Caco-2 (cell line): ENCODE data around the gene ELP6. TPM values are rescaled to one million over a fixed set of nuclear protein-coding genes. Genes with fewer than 3 reads are reported as not detected.
A peak's percentile ranks its signal among the peaks of the same experiment; 100 is the strongest.

Experiments
- BruUV-seq: library from RNA; stranded (reverse); fragments of 400-500 nt; replicated peaks from 2 replicates; lab custom pipeline; 2021; lab: Mats Ljungman, UMichigan
- CTCF ChIA-PET: fragments of 300-600 bp; sonication (Branson Sonifier 250); formaldehyde crosslinking; loops from one replicate; lab custom pipeline; 2022; ENCODE audit warnings: antibody characterized with exemption; lab: Charles Lee
- POLR2A ChIA-PET: fragments of 300-600 bp; sonication (Branson Sonifier 250); formaldehyde crosslinking; loops from one replicate; lab custom pipeline; 2022; ENCODE audit warnings: antibody characterized with exemption; lab: Charles Lee
- DNase-seq, 2 experiments: peaks; one replicate each; pipeline versions ENCODE4 v3.0.0 to v3.0.0-alpha.2; 2020 to 2022
- H3K27me3 ChIP-seq: replicated peaks from 2 replicates; pipeline ENCODE4 v1.6.0; 2011; ENCODE audit warnings: low read length; ENCODE audit not compliant: control insufficient read depth, insufficient read depth
- H3K36me3 ChIP-seq: 2 replicates; pipeline ENCODE4 v1.5.1; 2011; ENCODE audit warnings: low read length; ENCODE audit not compliant: control insufficient read depth, insufficient read depth
- H3K4me1 ChIP-seq: fragments of 250-450 bp; sonication (Bioruptor Pico); 2 replicates; pipeline ENCODE4 v1.5.1; 2020; ENCODE audit warnings: mild to moderate bottlenecking
- H3K4me3 ChIP-seq: 2 replicates; pipeline ENCODE4 v1.5.1; 2011; ENCODE audit warnings: low read depth, mild to moderate bottlenecking, control low read depth, low read length
- H3K9me3 ChIP-seq: fragments of 250-450 bp; sonication (Bioruptor Pico); 2 replicates; pipeline ENCODE4 v1.5.1; 2020; ENCODE audit warnings: mild to moderate bottlenecking, moderate library complexity
- H3K27ac Mint-ChIP-seq: one replicate; pipeline ENCODE4 v1.8.0; 2022; ENCODE audit warnings: mixed read lengths; ENCODE audit not compliant: unreplicated experiment
- H3K27me3 Mint-ChIP-seq: one replicate; pipeline ENCODE4 v1.8.0; 2022; ENCODE audit warnings: mixed read lengths; ENCODE audit not compliant: insufficient read depth, unreplicated experiment
- H3K36me3 Mint-ChIP-seq: one replicate; pipeline ENCODE4 v1.8.0; 2022; ENCODE audit warnings: mild to moderate bottlenecking, mixed read lengths; ENCODE audit not compliant: insufficient read depth, unreplicated experiment
- H3K4me1 Mint-ChIP-seq: one replicate; pipeline ENCODE4 v1.8.0; 2022; ENCODE audit warnings: low read depth, mixed read lengths; ENCODE audit not compliant: unreplicated experiment
- H3K4me3 Mint-ChIP-seq: one replicate; pipeline ENCODE4 v1.8.0; 2022; ENCODE audit warnings: mild to moderate bottlenecking, moderate library complexity, mixed read lengths; ENCODE audit not compliant: unreplicated experiment
- H3K9me3 Mint-ChIP-seq: one replicate; pipeline ENCODE4 v1.8.0; 2022; ENCODE audit warnings: mixed read lengths; ENCODE audit not compliant: unreplicated experiment
- intact Hi-C: fragments of 100-400 bp; cut with micrococcal nuclease; formaldehyde crosslinking; loops from one replicate; pipeline ENCODE4 v1.10.0; 2022; ENCODE audit not compliant: unreplicated experiment
- total RNA-seq: library from RNA; stranded (reverse); gene quantifications from 2 replicates; pipeline ENCODE4 v1.2.3, GENCODE V29; 2022
- TF ChIP-seq, protein P1 (sequence below), 2 experiments: fragments of 200-600 bp in 1 of 2; IDR thresholded peaks; 1 replicate in 1 of 2; 2 replicates in 1 of 2; pipeline versions ENCODE4 v1.5.1 to v1.8.0; 2011 to 2022; ENCODE audit warnings: antibody characterized with exemption in 1 of 2, control low read depth in 1 of 2, inconsistent platforms in 1 of 2, low read depth in 1 of 2, low read length in 1 of 2, mild to moderate bottlenecking in 1 of 2, moderate library complexity in 1 of 2; ENCODE audit not compliant: insufficient read depth in 1 of 2, severe bottlenecking in 1 of 2, unreplicated experiment in 1 of 2

ELP6 gene
- total RNA-seq, 1 experiment from 2014 or later: 42.0 TPM

DNA sequence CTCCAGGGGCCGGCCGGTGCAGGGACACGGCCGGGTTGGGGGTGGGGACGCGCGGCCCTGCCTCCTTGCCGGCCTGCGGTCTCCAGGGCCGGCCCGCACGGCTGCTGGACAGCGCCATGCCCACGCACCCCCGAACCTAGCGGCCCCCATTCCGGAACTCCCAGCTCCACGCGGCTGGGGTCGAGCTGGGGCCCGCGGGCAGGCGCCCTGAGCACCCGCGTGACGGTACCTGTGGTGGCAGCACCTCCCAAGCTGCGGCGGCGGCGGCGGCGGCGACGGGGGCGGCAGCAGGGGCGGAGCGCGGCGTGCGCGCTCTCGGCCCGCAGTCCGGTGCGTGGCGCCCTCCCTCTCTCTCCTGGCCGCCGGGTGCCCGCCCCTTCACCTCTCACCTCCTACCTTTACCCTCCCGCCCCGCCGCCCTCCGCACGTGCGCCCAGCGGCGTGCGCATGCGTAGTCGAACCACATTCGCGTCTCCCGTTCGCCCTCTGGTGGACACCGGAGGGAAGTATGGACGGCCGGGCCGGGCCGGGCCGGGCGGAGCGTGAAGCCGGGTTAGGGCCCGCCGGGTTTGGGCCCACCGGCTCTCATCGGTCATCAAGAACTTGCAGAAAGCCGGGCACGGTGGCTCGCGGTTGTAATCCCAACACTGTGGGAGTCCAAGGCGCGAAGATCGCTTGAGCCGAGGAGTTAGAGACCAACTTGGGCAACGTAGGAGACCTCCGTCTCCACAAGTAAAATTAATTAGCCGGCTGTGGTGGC lies 37.8 kb downstream of the ELP6 start, which contains the start of gene SCAP:
TSS of gene SCAP (minus strand) at position 372 of the 760 bp plus-strand sequence. CDS start 32,948 bp downstream, outside the sequence.
- Mint-ChIP-seq H3K9me3 (no peaks in the 10 kb centered on the region), H3K4me3 (peak within 1 kb of the TSS; percentile 89), H3K4me1 (peaks cover 11% of the 10 kb centered on the region), H3K36me3 (peaks cover 15% of the 10 kb centered on the region), H3K27me3 (no peaks in the 10 kb centered on the region), H3K27ac (peak within 1 kb of the TSS; percentile 82)
- ChIA-PET POLR2A (interaction anchor here (0.6 kb wide), 1 partner anchor 782 kb away, joined by 3 read pairs; the partner anchor contains the start of gene ALS2CL), CTCF (interaction anchor here (0.5 to 4.0 kb wide), 8 partner anchors 32 to 95 kb away, joined by 3 to 42 read pairs (median 4); partner anchors contain the start of gene PTPN23)
- peak; percentile 94 to 95 for DNase-seq
- no TSS peak for BruUV-seq
- TF ChIP-seq, protein P1, sequence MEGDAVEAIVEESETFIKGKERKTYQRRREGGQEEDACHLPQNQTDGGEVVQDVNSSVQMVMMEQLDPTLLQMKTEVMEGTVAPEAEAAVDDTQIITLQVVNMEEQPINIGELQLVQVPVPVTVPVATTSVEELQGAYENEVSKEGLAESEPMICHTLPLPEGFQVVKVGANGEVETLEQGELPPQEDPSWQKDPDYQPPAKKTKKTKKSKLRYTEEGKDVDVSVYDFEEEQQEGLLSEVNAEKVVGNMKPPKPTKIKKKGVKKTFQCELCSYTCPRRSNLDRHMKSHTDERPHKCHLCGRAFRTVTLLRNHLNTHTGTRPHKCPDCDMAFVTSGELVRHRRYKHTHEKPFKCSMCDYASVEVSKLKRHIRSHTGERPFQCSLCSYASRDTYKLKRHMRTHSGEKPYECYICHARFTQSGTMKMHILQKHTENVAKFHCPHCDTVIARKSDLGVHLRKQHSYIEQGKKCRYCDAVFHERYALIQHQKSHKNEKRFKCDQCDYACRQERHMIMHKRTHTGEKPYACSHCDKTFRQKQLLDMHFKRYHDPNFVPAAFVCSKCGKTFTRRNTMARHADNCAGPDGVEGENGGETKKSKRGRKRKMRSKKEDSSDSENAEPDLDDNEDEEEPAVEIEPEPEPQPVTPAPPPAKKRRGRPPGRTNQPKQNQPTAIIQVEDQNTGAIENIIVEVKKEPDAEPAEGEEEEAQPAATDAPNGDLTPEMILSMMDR (IDR thresholded peaks at IDR 0.05; ENCODE audit: insufficient read depth in 1 of 2, low read depth in 1 of 2, low read length in 1 of 2, severe bottlenecking in 1 of 2, unreplicated experiment in 1 of 2): peak; percentile 80 to 84
- Histone ChIP-seq H3K4me1 (peaks cover 12% of the 10 kb centered on the region), H3K36me3 (no peaks in the 10 kb centered on the region), H3K4me3 (peak within 1 kb of the TSS; percentile 74), H3K9me3 (no peaks in the 10 kb centered on the region), H3K27me3 (no peaks in the 10 kb centered on the region)
- intact Hi-C loops: loop anchor here (1.0 to 2.0 kb wide), 3 partner anchors 33 to 54 kb away; partner anchors contain the start of gene ELP6

DNA sequence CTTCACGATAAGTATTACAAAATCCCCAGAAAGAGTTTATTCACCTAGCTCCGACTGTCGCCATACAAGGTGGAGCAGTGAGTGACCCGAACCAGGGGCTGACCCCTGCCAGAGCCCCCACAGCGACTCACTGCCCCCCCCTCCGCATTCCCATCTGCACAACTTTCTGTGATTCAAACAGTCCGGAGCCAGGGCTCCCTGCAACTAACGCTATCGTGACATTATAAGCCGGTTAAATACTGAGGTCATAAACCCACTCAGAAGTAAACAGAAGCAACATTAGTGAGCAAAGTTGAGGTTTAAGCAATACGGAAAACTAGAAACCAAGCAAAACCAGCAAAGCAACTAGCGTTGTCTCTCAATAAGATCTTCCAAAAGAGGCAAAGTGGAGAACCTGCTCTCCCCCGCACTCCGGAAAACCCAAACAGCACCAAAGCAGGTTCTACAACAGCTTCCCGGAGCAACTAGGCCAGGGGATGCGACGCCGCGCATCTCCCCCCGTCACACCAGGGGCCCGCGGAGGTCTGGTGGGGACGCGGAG lies 38.4 kb downstream of the ELP6 start:
- Mint-ChIP-seq H3K4me1 (peaks cover 11% of the 10 kb centered on the region), H3K9me3 (no peaks in the 10 kb centered on the region), H3K27me3 (no peaks in the 10 kb centered on the region), H3K36me3 (peaks cover 15% of the 10 kb centered on the region), H3K27ac (peak overlapping the region; percentile 82), H3K4me3 (peak overlapping the region; percentile 89)
- peak overlapping the region; percentile 74 for H3K4me3 ChIP-seq
- ChIA-PET CTCF (interaction anchor here (0.6 to 4.0 kb wide), 4 partner anchors 32 to 94 kb away, joined by 3 to 42 read pairs (median 4); partner anchors contain the start of gene PTPN23), POLR2A (interaction anchor here (0.6 kb wide), 1 partner anchor 782 kb away, joined by 3 read pairs; the partner anchor contains the start of gene ALS2CL)
- no peak for DNase-seq
- H3K27me3 ChIP-seq: no peaks in the 10 kb centered on the region
- BruUV-seq: no TSS peak
- TF ChIP-seq, protein P1 (IDR thresholded peaks at IDR 0.05; ENCODE audit: insufficient read depth in 1 of 2, low read depth in 1 of 2, low read length in 1 of 2, severe bottlenecking in 1 of 2, unreplicated experiment in 1 of 2): no peak
- intact Hi-C loops: loop anchor here (1.0 to 2.0 kb wide), 2 partner anchors 33 to 38 kb away; partner anchors contain the start of gene ELP6
- no peaks in the 10 kb centered on the region for H3K9me3 ChIP-seq
- H3K4me1 ChIP-seq: peaks cover 12% of the 10 kb centered on the region
- no peaks in the 10 kb centered on the region for H3K36me3 ChIP-seq

DNA sequence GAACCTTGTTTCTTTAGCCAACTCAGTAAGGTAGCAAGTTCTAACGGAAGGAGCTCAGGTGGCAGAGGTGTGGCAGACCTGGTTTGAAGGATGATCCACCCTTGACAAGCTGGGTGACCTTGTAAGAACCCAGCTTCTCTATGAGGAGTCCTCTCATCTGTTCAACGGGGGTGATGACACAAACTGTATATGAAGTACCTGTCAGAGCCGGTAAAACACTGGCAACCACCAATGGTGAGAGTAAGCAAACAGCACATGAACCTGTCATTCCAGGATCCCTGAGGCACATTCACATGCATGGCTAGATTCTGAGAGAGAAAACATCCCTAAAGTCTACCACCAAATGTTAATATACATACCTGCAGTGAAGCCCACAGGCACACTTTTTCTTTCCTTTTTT lies 40.1 kb downstream of the ELP6 start:
- no peaks in the 10 kb centered on the region for H3K27me3 ChIP-seq
- Mint-ChIP-seq H3K27ac (peak overlapping the region; percentile 43), H3K4me1 (peaks cover 11% of the 10 kb centered on the region), H3K36me3 (peaks cover 15% of the 10 kb centered on the region), H3K27me3 (no peaks in the 10 kb centered on the region), H3K4me3 (peak overlapping the region; percentile 89), H3K9me3 (no peaks in the 10 kb centered on the region)
- intact Hi-C loops: no loop called here
- DNase-seq: no peak
- no peaks in the 10 kb centered on the region for H3K9me3 ChIP-seq
- peaks cover 9% of the 10 kb centered on the region for H3K4me1 ChIP-seq
- ChIA-PET CTCF (interaction anchor here (0.6 to 1.1 kb wide), 2 partner anchors 52 to 66 kb away, joined by 3 to 5 read pairs; no protein-coding TSS in a partner anchor), POLR2A (no interaction called here)
- TF ChIP-seq, protein P1 (IDR thresholded peaks at IDR 0.05; ENCODE audit: insufficient read depth in 1 of 2, low read depth in 1 of 2, low read length in 1 of 2, severe bottlenecking in 1 of 2, unreplicated experiment in 1 of 2): no peak
- no TSS peak for BruUV-seq
- H3K4me3 ChIP-seq: no peak overlapping the region
- no peaks in the 10 kb centered on the region for H3K36me3 ChIP-seq
